ENCODE measurements around the gene PRICKLE3.

- TF ChIP-seq POLR2A (IDR thresholded peaks at IDR 0.05): no peak
- TF ChIP-seq, protein P1, sequence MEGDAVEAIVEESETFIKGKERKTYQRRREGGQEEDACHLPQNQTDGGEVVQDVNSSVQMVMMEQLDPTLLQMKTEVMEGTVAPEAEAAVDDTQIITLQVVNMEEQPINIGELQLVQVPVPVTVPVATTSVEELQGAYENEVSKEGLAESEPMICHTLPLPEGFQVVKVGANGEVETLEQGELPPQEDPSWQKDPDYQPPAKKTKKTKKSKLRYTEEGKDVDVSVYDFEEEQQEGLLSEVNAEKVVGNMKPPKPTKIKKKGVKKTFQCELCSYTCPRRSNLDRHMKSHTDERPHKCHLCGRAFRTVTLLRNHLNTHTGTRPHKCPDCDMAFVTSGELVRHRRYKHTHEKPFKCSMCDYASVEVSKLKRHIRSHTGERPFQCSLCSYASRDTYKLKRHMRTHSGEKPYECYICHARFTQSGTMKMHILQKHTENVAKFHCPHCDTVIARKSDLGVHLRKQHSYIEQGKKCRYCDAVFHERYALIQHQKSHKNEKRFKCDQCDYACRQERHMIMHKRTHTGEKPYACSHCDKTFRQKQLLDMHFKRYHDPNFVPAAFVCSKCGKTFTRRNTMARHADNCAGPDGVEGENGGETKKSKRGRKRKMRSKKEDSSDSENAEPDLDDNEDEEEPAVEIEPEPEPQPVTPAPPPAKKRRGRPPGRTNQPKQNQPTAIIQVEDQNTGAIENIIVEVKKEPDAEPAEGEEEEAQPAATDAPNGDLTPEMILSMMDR (IDR thresholded peaks at IDR 0.05): no peak
These were observed 1.6 kb downstream of the PRICKLE3 start for GRCh38 chrX:49184294-49185281.
